B cell (primary cell): ENCODE data around the gene BSND. TPM values are rescaled to one million over a fixed set of nuclear protein-coding genes. Genes with fewer than 3 reads are reported as not detected.

Experiments used
- ATAC-seq: fragments of 200-7000 bp; cut with Tn5 transposase; one replicate; pipeline ENCODE4 v1.10.0; 2021; ENCODE audit warnings: low read depth, mild to moderate bottlenecking, moderate number of reproducible peaks, moderate library complexity
- CTCF ChIA-PET: fragments of 350-600 bp; sonication (Branson Sonifier 250); formaldehyde crosslinking; loops from one replicate; lab custom pipeline; 2021; ENCODE audit warnings: antibody characterized with exemption, inconsistent platforms; lab: Charles Lee
- POLR2A ChIA-PET: fragments of 350-600 bp; sonication (Branson Sonifier 250); formaldehyde crosslinking; loops from one replicate; lab custom pipeline; 2021; ENCODE audit warnings: antibody characterized with exemption; lab: Charles Lee
- DNase-seq: peaks from one replicate; pipeline ENCODE4 v3.0.0; 2013
- H2AFZ ChIP-seq: 2 replicates; pipeline ENCODE4 v1.6.1; 2012; ENCODE audit warnings: mild to moderate bottlenecking, low read depth, low read length; ENCODE audit not compliant: insufficient read depth, poor library complexity, severe bottlenecking
- H3K27ac ChIP-seq, 2 donors: 1 replicate in 1 of 2; 2 replicates in 1 of 2; pipeline ENCODE4 v1.5.1; 2012 to 2013; ENCODE audit warnings: low read length in 2 of 2, mild to moderate bottlenecking in 2 of 2, moderate library complexity in 1 of 2
- H3K27me3 ChIP-seq, 4 experiments: fragments of 200-600 bp in 1 of 4; sonication (generic) in 1 of 4; replicated peaks in 1 of 4; 1 replicate in 2 of 4; 2 replicates in 2 of 4; pipeline versions ENCODE4 v1.6.1 to v1.7.0; 2013 to 2016; ENCODE audit warnings: low read length in 3 of 4, mild to moderate bottlenecking in 2 of 4, mixed read lengths in 1 of 4, moderate library complexity in 1 of 4; ENCODE audit not compliant: insufficient read depth in 4 of 4, control insufficient read depth in 3 of 4; ENCODE audit errors: control extremely low read depth in 1 of 4
- H3K36me3 ChIP-seq, 2 experiments: replicated peaks in 1 of 2; 1 replicate in 1 of 2; 2 replicates in 1 of 2; pipeline versions ENCODE4 v1.6.1 to v1.7.1; 2013; ENCODE audit warnings: low read length in 1 of 2; ENCODE audit not compliant: insufficient read depth in 2 of 2, control insufficient read depth in 1 of 2; ENCODE audit errors: control extremely low read depth in 1 of 2, extremely low read depth in 1 of 2
- H3K4me1 ChIP-seq, 2 donors: fragments of 200-600 bp in 1 of 2; sonication (generic) in 1 of 2; 1 replicate in 1 of 2; 2 replicates in 1 of 2; pipeline versions ENCODE4 v1.5.1 to v1.6.1; 2013 to 2017; ENCODE audit warnings: low read length in 2 of 2; ENCODE audit not compliant: control insufficient read depth in 2 of 2, insufficient read depth in 2 of 2
- H3K4me2 ChIP-seq: replicated peaks from 2 replicates; pipeline ENCODE3; 2012; ENCODE audit warnings: mild to moderate bottlenecking, low read depth, low read length; ENCODE audit not compliant: poor library complexity, severe bottlenecking
- H3K4me3 ChIP-seq, 5 experiments: fragments of 200-600 bp in 1 of 5; sonication (generic) in 1 of 5; 1 replicate in 3 of 5; 2 replicates in 2 of 5; pipeline versions ENCODE4 v1.5.1 to v1.7.0; 2011 to 2016; ENCODE audit warnings: low read length in 4 of 5, mild to moderate bottlenecking in 4 of 5, low read depth in 2 of 5, control low read depth in 1 of 5, moderate library complexity in 1 of 5; ENCODE audit not compliant: insufficient read depth in 1 of 5; ENCODE audit errors: control extremely low read depth in 1 of 5, extremely low read depth in 1 of 5
- H3K79me2 ChIP-seq: fragments of 200-600 bp; sonication (generic); one replicate; pipeline ENCODE4 v1.6.0; 2016; ENCODE audit warnings: low read length; ENCODE audit not compliant: control insufficient read depth, insufficient read depth
- H3K9ac ChIP-seq: fragments of 200-600 bp; sonication (generic); 2 replicates; pipeline ENCODE4 v1.6.1; 2017; ENCODE audit warnings: mild to moderate bottlenecking, low read length, moderate library complexity
- H3K9me3 ChIP-seq, 3 donors: one replicate each; pipeline versions ENCODE4 v1.6.1 to v1.7.1; 2013; ENCODE audit warnings: low read length in 2 of 3; ENCODE audit not compliant: control insufficient read depth in 2 of 3, insufficient read depth in 1 of 3; ENCODE audit errors: control extremely low read depth in 1 of 3
- H4K20me1 ChIP-seq: 2 replicates; pipeline ENCODE4 v1.6.0; 2012; ENCODE audit warnings: mild to moderate bottlenecking, low read length; ENCODE audit not compliant: insufficient read depth, control insufficient read depth, poor library complexity, severe bottlenecking
- H3K27ac Mint-ChIP-seq: one replicate; pipeline ENCODE4 v1.8.0; 2021; ENCODE audit warnings: mixed read lengths
- H3K27me3 Mint-ChIP-seq: one replicate; pipeline ENCODE4 v1.8.0; 2021; ENCODE audit warnings: mixed read lengths
- H3K4me1 Mint-ChIP-seq: one replicate; pipeline ENCODE4 v1.8.0; 2021; ENCODE audit warnings: mixed read lengths
- H3K4me3 Mint-ChIP-seq: one replicate; pipeline ENCODE4 v1.8.0; 2021; ENCODE audit warnings: mixed read lengths
- H3K9me3 Mint-ChIP-seq: one replicate; pipeline ENCODE4 v1.8.0; 2022; ENCODE audit warnings: mixed read lengths; ENCODE audit not compliant: insufficient read depth
- CTCF ChIP-seq: fragments of 200-600 bp; IDR thresholded peaks from one replicate; pipeline ENCODE4 v1.8.0; 2022; ENCODE audit warnings: antibody characterized with exemption, mild to moderate bottlenecking
- EZH2 ChIP-seq: IDR thresholded peaks from 2 replicates; pipeline ENCODE4 v1.6.1; 2012; ENCODE audit warnings: borderline replicate concordance, low read depth, mild to moderate bottlenecking, moderate library complexity, low read length; ENCODE audit not compliant: insufficient read depth, poor library complexity, severe bottlenecking
- WGBS: methylation state at CpG from one replicate; pipeline ENCODE4 v1.1.5; 2013; ENCODE audit warnings: missing lambda C conversion rate; ENCODE audit not compliant: insufficient coverage; 5-methylcytosine and 5-hydroxymethylcytosine counted together
- intact Hi-C: fragments of 100-400 bp; cut with micrococcal nuclease; formaldehyde crosslinking; loops from one replicate; pipeline ENCODE4 v1.10.0; 2022
- polyA plus RNA-seq: library from polyadenylated mRNA; depleted of rRNA; stranded (reverse); fragments of >200 nt; gene quantifications from 2 replicates; pipeline ENCODE4 v1.2.3, GENCODE V29; 2012
- total RNA-seq, 2 donors: library from RNA; stranded (reverse); fragments of 120-200 nt in 1 of 2; gene quantifications; 1 replicate in 1 of 2; 2 replicates in 1 of 2; pipeline versions ENCODE4 v1.2.3 to v1.2.4, GENCODE V29; 2013 to 2022

The BSND gene
- total and polyA plus RNA-seq, 2 donors (not counting 1 experiment from before 2014, with no cell fraction given), result not detected

GRCh38 chr1:54978528-54979326 is 20.0 kb upstream of the BSND start:
- H2AFZ ChIP-seq, result no peak overlapping the region
- H3K4me1 ChIP-seq, result no peaks in the 10 kb centered on the region
- TF ChIP-seq EZH2 (no peak), CTCF (no peak)
- no peak overlapping the region for H3K4me3 ChIP-seq
- 95% methylated on average over 7 of the region's 9 CpGs for WGBS
- no peak overlapping the region for H3K4me3 Mint-ChIP-seq
- no peak overlapping the region for H3K27ac ChIP-seq
- H3K9ac ChIP-seq, result no peak overlapping the region
- ChIA-PET CTCF (no interaction called here), POLR2A (no interaction called here)
- H3K27ac Mint-ChIP-seq, result no peak overlapping the region
- H3K79me2 ChIP-seq, result no peaks in the 10 kb centered on the region
- H3K36me3 ChIP-seq, result no peaks in the 10 kb centered on the region
- H3K9me3 ChIP-seq, result no peaks in the 10 kb centered on the region
- peaks cover 45% of the 10 kb centered on the region for H3K27me3 Mint-ChIP-seq
- H3K27me3 ChIP-seq, result peaks cover 0 to 11% (median 3%) of the 10 kb centered on the region in 4 experiments
- DNase-seq (no peak), ATAC-seq (no peak)
- H3K9me3 Mint-ChIP-seq, result no peaks in the 10 kb centered on the region
- H3K4me2 ChIP-seq, result no peak overlapping the region
- no peaks in the 10 kb centered on the region for H4K20me1 ChIP-seq
- intact Hi-C loops, result no loop called here
- no peaks in the 10 kb centered on the region for H3K4me1 Mint-ChIP-seq

GRCh38 chr1:54979327-54979891 is 19.3 kb upstream of the BSND start:
- Histone ChIP-seq H3K36me3 (no peaks in the 10 kb centered on the region), H3K27ac (no peak overlapping the region), H3K9ac (no peak overlapping the region), H3K4me2 (no peak overlapping the region), H4K20me1 (no peaks in the 10 kb centered on the region), H3K4me1 (no peaks in the 10 kb centered on the region), H3K27me3 (peaks cover 0 to 14% (median 3%) of the 10 kb centered on the region in 4 experiments), H3K4me3 (no peak overlapping the region), H3K9me3 (no peaks in the 10 kb centered on the region), H2AFZ (no peak overlapping the region), H3K79me2 (no peaks in the 10 kb centered on the region)
- DNase-seq, result no peak
- ChIA-PET POLR2A (no interaction called here), CTCF (no interaction called here)
- intact Hi-C loops, result no loop called here
- Mint-ChIP-seq H3K27ac (no peak overlapping the region), H3K4me3 (no peak overlapping the region), H3K27me3 (peaks cover 45% of the 10 kb centered on the region), H3K4me1 (no peaks in the 10 kb centered on the region), H3K9me3 (no peaks in the 10 kb centered on the region)
- WGBS, result 37% methylated on average over 5 of the region's 5 CpGs
- TF ChIP-seq EZH2 (no peak), CTCF (no peak)
- no peak for ATAC-seq
